ENCODE data around the gene DDB1. TPM values are rescaled to one million over a fixed set of nuclear protein-coding genes. Genes with fewer than 3 reads are reported as not detected.

The DDB1 gene
- total and polyA plus RNA-seq, 2 of the 13 experiments (the other 11 are each of a cell fraction or from before 2014, with no cell fraction given) = 217 to 266 TPM

GRCh38 chr11:61294717-61295595 lies 37.9 kb downstream of the DDB1 start, which contains the start of gene VWCE (continued):
- TF ChIP-seq, protein P1, sequence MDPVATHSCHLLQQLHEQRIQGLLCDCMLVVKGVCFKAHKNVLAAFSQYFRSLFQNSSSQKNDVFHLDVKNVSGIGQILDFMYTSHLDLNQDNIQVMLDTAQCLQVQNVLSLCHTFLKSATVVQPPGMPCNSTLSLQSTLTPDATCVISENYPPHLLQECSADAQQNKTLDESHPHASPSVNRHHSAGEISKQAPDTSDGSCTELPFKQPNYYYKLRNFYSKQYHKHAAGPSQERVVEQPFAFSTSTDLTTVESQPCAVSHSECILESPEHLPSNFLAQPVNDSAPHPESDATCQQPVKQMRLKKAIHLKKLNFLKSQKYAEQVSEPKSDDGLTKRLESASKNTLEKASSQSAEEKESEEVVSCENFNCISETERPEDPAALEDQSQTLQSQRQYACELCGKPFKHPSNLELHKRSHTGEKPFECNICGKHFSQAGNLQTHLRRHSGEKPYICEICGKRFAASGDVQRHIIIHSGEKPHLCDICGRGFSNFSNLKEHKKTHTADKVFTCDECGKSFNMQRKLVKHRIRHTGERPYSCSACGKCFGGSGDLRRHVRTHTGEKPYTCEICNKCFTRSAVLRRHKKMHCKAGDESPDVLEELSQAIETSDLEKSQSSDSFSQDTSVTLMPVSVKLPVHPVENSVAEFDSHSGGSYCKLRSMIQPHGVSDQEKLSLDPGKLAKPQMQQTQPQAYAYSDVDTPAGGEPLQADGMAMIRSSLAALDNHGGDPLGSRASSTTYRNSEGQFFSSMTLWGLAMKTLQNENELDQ (CRISPR knock-in tag; IDR thresholded peaks at IDR 0.05; ENCODE audit: borderline replicate concordance) = no peak
- TF ChIP-seq ZNF644 (CRISPR knock-in tag; IDR thresholded peaks at IDR 0.05; ENCODE audit: low read depth) (no peak), NPAS2 (CRISPR knock-in tag; IDR thresholded peaks at IDR 0.05; ENCODE audit: borderline replicate concordance) (no peak), GABPB1 (CRISPR knock-in tag; IDR thresholded peaks at IDR 0.05) (peak; percentile 76; the same call in 1 of the 2 replicates), ZNF781 (CRISPR knock-in tag; IDR thresholded peaks at IDR 0.05; ENCODE audit: borderline replicate concordance, not compliant biosample characterization) (peak; percentile 76), ISL2 (CRISPR knock-in tag; IDR thresholded peaks at IDR 0.05) (peak; percentile 78; the same call in 1 of the 2 replicates), KDM5A (IDR thresholded peaks at IDR 0.05; ENCODE audit: borderline replicate concordance, low read length) (no peak; the same call in 1 of the 2 replicates), RFXANK (CRISPR knock-in tag; IDR thresholded peaks at IDR 0.05) (0 out of 2 replicates have a peak, but pooled peaks have one; percentile 64), ATF4 (CRISPR knock-in tag; IDR thresholded peaks at IDR 0.05) (0 out of 4 replicates have a peak, but pooled peaks of 1 of the 2 experiments have one; percentile 30), ZNF225 (CRISPR knock-in tag; IDR thresholded peaks at IDR 0.05) (peak; percentile 13; the same call in 1 of the 2 replicates), HMGXB4 (CRISPR knock-in tag; IDR thresholded peaks at IDR 0.05; ENCODE audit: borderline replicate concordance in 1 of 2, low read depth in 1 of 2) (peak in 1 of 2 experiments; percentile 25; a peak in 2 of 4 replicates), MYNN (CRISPR knock-in tag; IDR thresholded peaks at IDR 0.05; ENCODE audit: low read depth) (0 out of 2 replicates have a peak, but pooled peaks have one; percentile 20), HIVEP1 (CRISPR knock-in tag; IDR thresholded peaks at IDR 0.05) (peak; percentile 66; the same call in 1 of the 2 replicates), KLF13 (CRISPR knock-in tag; IDR thresholded peaks at IDR 0.05) (no peak), RFXAP (CRISPR knock-in tag; IDR thresholded peaks at IDR 0.05; ENCODE audit: borderline replicate concordance) (no peak; the same call in 1 of the 2 replicates), MAF1 (CRISPR knock-in tag; IDR thresholded peaks at IDR 0.05; ENCODE audit: borderline replicate concordance) (peak; percentile 35; the same call in 1 of the 2 replicates), EED (CRISPR knock-in tag; IDR thresholded peaks at IDR 0.05) (peak; percentile 32; the same call in 1 of the 2 replicates), TEAD3 (CRISPR knock-in tag; optimal IDR thresholded peaks at IDR 0.05; ENCODE audit: borderline replicate concordance) (peak; percentile 31), ZNF672 (CRISPR knock-in tag; IDR thresholded peaks at IDR 0.05) (no peak), CENPT (CRISPR knock-in tag; IDR thresholded peaks at IDR 0.05; ENCODE audit: low read depth) (no peak), ATF5 (CRISPR knock-in tag; IDR thresholded peaks at IDR 0.05; ENCODE audit: low read depth) (no peak), ZFP36L1 (CRISPR knock-in tag; IDR thresholded peaks at IDR 0.05) (peak; percentile 71; the same call in 1 of the 2 replicates), ZNF841 (CRISPR knock-in tag; IDR thresholded peaks at IDR 0.05; ENCODE audit: borderline replicate concordance) (0 out of 2 replicates have a peak, but pooled peaks have one; percentile 50)
